NCI-H1105 (cell line): ENCODE data around the gene MTHFD1L.

ENCODE experiments used
- DNase-seq: peaks from one replicate; lab custom pipeline; 2025; lab: John Stamatoyannopoulos, UW

The MTHFD1L gene

DNA sequence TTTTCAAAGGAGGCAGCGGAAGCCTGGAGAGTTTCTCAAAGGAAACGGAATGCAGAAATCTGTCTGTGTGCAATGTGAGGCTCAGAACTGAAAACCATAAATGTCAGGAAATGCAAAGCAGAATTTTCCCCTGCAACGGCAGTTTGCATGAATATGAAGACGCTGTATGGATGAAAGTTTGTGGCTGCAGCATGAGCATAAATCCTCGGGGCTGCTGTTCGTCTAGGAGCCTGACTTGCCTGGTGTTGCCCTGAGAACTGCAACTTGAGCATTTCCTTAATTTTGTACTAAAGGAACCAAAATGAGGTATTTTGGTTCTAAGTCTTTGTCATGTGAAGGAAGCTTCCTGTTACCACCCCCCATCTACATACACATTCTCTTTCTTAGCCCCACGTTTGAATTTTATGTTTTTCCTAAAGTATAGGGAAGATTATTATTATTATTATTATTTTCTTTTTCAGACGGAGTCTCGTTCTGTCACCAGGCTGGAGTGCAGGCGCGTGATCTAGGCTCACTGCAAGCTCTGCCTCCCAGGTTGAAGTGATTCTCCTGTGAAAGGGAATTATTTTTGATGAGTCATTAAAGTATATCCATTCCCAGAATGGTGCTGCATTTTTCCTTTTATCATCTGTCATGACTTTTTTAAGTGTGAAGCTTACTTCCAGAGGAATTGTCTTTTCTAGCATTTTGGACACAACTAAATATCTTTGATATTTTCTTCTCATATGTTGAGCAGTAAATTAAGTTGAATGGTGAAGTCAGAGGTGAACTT, 33.1 kb downstream of the MTHFD1L start:
- DNase-seq: no peak

DNA sequence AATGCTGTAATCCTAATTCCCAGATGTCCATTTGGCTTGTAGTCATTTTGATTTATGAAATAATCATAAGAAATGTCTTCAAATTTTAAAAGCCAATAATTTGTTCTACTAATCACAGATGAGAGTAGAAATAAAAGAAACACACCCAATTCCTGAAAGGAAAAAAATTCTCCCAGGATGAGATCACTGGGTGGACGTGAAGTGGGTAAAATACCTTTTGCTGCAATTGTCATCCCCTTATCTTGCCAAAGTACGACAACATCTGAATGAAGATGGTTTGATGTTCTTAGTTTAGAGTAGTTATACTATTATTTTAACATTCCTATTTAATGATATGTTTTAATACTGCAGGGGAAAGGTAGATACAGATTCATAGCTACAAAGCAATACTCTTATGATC, 33.7 kb downstream of the MTHFD1L start:
- no peak for DNase-seq

DNA sequence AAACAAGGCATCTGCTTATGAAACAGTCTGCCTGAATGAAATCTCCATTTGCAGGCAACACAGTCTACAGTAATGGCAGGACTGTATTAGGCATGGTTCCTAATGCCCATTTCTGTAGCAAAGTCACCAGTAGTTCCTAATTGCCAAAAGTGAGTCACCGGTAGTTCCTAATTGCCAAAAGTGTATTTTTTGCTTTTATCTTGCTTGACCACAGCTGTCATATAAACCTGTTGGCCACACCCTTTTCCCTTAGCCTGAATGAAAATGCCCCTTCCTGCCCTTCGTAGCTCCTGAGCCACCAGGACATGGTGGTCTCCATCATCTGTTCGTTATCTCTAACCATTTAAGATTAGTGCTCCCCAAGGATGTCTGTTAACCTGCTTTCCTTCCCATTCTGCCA, 34.5 kb downstream of the MTHFD1L start:
- DNase-seq: no peak

DNA sequence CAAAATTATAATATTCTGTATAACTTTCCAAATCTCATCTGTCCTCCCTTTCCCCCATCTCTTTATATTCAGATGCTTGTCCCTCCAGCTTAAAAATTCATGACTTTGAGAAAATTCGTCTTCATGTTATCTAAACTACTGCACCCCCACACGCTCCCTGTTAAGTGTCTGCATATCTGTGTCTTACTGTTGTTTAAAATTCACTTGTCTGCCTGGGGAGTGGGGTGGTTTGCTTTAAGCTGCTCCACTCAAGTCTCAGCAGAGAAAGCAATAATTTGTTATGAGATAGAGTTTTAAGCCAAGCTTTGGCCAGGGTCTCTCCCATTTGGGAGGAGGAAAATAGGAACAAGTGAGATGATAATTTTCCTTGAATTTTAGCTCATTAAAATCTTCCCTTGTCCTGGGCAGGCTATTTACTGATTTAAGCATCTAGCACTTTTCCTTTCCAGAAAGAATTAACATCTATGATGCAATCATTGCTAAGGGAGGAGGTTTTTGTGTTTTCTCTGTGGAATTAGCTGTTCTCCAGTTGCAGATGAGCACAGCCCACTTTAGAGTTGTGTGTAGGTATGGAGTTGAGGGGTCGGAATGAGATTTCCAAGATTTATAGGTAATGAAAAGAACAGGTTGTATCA, 36.8 kb downstream of the MTHFD1L start:
- DNase-seq: no peak

DNA sequence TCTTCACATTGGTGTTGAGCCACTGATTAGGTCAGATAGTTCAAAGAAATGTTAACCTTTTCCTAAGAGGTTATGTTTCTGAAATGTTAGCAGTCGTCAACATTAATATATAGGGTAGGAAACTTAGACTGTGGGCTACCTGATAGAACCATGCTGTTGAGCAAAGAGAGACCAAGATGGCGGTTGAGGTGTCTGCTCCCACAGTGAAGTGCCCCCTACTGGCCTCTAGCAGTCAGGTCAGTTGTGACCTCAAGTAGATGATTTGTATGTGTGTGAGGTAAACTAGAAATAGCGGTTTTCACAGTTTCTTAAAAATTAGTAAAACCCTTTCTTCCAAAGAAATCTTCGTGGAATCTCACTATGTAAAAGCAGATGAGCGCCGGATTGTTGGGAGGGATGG, 40.3 kb downstream of the MTHFD1L start:
- DNase-seq: no peak

DNA sequence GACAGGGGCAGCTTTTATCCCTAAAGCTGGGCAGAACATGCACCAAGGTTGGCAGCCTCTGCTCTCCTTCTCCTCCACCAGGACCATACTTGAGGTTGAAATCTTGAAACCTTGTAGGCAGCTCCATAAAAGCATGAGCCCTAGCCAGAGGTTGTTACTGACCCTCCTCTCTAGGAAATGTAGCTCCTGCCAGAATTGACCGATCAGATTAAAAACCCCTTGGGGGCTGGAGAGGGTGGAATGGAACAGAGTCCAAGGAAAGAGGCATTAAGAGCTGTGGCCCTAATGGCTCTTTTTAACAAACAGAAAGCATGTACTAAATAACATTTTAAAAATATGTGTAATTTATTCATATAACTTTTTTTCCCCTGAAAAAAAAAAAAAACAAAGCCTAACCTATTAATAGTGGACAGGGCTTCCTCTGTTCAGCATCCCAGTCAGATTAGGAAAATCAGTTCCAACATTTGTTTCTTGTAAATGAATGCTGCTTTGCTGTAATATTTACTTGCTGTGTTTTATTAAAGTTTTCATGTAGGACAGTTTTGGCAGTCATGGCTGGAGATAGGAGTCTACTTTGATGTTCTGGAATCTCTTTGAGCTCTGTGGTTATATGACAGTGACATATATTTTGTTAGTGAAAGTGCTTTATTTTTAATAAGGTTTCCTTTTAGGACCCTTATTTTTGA, 41.3 kb downstream of the MTHFD1L start:
- no peak for DNase-seq

DNA sequence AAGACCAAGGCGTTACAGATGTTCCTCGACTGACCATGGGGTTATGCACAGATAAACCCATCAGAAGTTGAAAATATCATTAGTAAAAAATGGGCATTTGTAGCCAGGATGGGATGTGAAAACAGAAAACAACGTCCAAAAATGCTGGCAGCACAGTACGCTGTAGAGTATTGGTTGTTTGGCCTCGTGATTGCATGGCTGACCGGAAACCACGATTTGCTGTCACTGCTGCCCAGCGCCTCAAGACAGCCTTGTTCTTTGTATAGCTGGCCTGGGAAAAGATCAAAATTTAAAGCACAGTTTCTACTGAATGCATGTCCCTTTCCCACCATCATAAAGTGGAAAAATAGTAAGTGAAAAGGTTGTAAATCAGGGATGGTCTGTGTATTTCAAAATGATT, 41.9 kb downstream of the MTHFD1L start:
- DNase-seq: no peak

DNA sequence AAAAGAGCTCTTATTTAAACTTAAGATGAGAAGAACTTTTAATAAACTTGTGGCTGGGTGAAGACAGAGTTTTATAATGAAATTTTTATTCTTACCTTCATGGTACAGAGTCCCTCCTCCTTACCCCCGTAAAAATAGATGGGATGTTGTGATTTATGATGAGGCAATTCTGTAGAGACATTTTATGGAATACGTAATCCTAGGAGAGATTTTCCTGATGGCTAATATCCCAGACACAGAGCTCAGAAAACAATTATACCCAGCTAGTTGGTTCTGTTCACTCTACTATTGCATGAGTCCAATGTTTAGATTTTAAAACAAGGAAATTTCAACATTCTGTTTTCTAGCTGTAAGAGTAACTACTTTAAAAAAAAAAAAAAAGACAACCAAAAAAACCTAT, 43.4 kb downstream of the MTHFD1L start:
- DNase-seq: no peak

DNA sequence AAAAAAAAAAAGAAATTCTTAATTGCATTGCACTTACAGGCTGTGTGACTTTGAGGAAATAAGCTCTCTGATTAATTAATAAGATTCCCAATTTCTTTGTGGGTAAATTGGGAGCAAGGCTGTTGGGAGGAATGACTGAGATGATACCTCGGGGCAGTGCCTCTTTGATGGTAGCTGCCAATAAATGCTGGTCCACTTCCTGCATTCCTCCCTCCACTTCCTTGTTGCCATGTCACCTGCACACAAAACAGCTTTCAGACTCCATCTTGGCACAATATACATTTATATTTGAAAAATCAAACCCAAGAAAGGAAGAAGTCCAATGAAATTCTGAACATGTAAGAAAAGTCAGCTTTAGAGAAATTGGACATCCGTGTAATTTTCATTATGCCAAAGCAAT, 45.1 kb downstream of the MTHFD1L start:
- no peak for DNase-seq

DNA sequence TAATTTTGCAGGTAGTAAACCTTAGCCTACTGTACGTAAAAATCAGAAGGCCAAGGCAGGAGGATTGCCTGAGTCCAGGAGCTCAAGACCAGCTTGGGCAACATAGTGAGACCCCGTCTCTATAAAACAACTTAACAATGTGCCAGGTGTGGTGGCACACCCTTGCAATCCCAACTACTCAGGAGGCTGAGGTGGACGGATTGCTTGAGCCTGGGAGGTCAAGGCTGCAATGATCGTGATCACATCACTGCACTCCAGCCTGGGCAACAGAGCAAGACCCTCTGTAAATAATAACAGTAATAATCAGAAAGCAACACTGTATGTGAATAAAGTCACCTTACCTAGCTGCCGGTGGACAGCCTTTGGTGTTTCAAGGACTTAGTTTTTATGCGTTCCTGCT, 48.9 kb downstream of the MTHFD1L start:
- no peak for DNase-seq

DNA sequence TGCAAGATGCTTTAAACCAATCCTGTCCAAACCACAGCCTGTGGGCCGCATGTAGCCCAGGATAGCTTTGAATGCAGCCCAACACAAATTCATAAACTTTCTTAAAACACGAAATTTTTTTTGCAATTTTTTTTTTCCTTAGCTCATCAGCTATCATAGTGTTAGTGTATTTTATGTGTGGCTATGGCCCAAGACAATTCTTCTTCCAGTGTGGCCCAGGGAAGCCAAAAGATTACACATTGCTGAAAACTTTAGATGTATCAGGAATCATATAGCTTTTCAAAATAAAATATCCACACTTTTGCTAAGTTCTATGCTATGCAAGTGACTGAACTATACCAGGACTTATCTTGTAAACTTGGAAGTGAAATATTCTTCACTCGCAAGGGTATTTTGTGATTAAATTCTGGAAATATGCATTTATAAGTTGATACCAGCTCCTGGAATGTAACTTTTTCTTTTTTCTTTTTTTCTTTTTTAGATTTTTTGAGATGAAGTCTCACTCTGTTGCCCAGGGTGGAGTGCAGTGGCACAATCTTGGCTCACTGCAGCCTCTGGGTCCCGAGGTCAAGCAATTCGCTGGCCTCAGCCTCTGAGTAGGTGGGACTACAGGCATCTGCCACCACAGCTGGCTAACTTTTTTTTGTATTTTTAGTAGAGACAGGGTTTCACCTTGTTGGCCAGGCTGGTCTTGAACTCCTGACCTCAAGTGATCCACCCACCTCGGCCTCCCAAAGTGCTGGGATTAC, 49.8 kb downstream of the MTHFD1L start:
- no peak for DNase-seq

DNA sequence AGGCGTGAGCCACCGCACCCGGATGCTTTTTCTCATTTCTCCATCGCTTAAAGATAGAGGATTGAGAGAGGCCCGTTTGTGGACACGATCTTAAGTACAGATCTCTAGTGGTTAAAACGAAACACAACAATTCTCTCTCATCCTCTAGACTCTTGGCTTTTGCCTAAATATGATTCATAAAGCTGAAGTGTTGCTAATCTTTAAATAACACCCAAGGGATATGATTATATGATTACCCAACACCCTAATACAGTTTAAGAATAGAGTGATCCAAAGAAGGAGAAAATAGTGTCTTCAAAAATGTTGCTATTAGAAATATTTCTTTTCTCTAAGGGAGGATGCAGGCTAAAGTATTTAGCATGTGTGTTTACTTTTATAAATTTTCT, 50.4 kb downstream of the MTHFD1L start:
- DNase-seq: no peak

DNA sequence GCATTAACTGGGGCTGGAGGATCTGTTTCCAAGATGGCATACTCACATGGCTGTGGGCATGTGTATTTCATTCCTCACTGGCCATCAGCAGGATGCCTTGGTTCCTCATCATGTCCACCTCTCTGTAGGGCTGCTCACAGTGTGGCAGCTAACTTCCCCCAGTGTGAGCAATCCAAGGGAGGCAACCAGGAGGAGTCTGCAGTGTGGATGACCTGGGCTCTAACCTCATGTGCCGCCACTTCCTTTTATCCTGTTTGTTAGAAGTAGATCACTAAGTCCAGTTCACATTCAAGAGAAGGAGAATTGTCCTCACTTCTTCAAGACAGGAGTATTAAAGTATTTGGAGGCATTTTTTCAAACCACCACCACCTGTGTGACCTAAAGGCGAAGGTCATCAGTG, 54.4 kb downstream of the MTHFD1L start:
- no peak for DNase-seq

DNA sequence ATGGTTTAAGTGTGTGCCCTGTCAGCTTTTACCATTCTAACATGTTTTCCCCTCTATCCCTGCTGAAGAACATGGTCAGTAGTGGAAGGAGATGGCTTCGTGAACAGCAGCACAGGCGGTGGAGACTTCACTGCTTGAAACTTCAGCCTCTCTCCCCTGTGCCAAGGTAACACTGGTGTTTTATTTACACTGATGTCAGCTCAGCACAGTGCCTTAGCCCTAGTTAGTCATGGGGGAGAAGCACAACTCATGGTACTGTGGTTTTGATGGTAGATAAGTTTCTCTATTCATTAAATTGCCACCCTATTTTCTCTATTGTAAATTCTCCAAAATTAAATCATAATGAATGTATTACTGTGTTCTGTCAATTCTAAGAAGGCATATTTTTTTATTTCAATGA, 56.6 kb downstream of the MTHFD1L start:
- no peak for DNase-seq

DNA sequence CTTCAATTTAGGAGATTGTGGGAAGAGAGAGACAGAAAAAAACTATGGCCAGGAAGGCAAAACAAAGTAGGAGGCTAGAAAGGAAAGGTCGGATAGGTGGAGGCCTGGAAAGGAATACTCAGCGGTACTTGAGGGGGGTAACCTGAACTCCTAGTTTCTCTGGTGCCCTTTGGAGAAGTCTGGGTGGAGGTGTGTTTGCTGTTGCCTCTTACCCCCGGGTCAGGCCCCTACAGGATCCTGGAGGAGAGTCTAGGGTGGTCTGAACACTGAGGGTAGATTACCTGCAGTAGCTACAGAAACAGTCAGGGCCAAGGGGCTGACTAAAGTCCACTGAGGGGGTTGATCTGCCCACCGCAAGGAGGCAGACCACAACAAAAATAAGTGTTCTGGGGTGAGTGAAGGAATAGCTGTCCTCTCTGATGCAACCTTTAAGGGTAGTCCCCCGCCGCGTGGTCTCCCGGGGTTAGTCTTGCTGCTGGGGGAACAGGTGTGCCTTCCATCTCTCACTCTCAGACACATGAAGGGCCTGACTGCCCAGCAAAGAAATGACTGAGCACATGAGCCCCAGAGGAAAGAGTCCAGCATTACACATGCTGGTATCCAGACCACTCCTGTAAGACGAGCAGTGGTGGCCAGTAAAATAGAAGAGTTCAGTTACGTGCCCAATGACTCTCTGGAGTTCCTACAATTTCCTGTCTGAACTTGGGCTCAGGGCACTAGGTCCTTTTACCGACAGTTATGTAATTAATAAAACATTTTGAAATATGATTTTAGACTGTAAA, 59.5 kb downstream of the MTHFD1L start:
- no peak for DNase-seq

DNA sequence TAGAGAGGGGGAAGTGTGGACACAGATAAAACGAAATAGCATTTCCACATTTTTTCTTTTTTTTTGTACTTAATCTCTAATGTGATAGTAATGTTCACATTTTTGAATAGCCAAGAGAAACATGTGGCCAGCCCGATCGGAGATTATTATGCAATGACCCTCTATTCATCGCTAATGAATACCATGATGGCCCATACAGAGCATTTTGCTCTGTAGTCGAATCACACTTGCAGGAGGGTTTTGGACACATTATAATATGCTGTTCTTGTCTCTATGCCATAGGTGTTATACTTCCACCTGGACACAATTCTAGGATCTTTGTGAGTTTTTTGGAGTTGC, 60.1 kb downstream of the MTHFD1L start:
- DNase-seq: no peak

DNA sequence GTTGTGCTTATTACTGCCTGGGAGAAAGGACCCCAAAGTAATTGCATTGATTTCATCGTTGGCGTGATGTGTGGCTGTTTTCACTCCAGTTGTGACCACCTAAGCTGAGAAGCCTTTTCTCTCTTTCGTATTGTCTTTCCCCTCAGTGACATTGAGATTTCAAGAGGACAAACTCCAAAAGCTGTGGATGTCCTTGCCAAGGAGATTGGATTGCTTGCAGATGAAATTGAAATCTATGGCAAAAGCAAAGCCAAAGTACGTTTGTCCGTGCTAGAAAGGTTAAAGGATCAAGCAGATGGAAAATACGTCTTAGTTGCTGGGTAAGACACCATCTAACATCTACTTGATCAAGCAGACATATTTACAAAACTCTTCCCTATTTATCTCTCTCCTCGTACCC, 60.5 kb downstream of the MTHFD1L start:
- DNase-seq: no peak

DNA sequence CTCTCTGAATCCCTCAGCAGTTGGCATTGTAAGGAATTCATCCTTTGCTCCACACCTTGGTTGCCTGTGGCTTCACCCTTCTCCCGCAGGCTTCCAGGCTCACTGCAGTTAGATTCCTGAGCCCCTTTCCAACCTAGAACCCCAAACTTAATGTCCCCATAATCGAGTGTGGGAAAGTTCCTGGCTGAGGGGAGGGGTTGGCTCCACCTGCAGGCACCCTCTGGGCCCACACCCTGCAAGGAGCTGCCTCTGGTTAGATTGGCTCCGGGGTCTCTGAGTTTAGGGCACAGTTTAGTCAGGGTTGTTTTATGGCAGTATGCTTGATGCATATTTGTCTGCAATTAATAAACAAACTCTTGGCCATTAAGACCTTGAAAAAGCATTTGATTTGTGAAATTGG, 63.4 kb downstream of the MTHFD1L start:
- no peak for DNase-seq

DNA sequence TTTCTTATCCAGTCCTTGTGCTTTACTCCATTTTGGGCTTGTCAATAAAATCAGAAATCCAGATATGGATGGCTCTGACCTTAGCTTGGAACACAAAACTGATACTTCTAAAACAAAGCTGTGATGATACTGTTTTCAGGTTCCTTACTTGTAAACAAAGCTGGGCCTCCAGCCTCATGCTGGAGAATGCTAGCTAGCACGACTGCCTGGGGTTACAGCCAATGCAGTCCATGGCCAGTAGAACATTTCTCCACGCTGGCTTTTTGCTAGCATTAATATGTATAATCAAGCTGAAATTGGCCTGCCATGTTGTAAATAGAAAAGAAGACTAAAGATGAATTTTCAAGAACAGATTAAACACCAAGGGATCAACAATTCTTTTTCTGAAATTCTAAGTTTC, 63.9 kb downstream of the MTHFD1L start:
- no peak for DNase-seq

DNA sequence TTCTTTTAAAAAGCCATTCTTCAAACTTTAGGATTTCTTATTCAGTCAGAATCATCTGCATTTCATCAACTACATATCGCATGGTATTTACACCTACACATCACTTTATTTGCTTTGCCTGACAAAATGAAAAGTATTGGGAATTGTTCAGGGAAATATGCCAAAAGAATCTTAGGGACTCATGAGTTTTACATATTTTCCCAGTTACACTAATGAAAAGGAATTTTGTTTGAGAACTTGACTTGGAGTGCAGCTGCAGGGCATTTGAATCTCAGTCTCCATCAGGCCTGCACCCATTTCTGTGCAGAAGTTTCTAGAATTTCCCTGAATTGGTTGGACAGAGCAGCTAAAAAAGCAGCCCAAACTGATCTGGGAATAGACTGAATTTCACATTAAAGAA, 65.3 kb downstream of the MTHFD1L start:
- no peak for DNase-seq

DNA sequence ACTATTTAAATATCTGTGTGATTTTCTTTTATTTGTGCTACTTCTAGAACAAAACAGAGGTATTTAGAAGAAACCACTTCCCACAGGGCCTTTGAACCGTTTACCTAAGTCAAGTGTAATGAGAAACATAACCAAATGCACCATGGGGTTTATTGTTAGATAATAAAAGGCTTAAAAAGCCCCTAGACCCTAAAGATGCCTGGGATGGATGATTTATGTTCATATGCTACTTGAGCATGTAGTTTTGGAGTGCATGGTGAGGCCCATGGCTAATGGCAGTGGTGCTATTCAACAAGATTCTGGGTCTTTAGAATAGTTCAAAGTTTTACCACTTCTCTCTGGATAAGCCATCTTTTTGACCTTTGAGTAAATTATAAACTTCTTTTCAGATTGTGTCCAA, 65.9 kb downstream of the MTHFD1L start:
- DNase-seq: no peak

DNA sequence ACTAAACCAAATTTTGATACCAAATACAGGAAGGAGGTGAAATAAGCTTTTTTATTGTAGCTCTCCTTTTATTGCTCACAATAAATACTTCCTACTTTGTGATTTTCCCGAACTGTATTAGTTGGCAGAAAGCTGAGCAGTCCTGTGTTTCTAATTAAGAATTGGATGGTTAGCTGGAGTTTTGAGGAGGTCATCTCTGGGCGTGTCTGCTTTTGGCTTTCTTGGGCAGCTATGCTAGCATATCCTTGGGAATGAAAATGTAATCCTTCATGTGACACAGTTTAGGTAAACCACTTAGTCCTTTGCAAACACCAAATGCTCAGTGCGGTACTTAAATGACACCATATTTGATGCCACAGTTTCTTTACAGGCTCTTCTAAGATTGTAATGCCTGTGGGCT, 67.5 kb downstream of the MTHFD1L start:
- DNase-seq: no peak
